HepG2 (cell line): ENCODE measurements around the gene POFUT2. TPM values are rescaled to one million over a fixed set of nuclear protein-coding genes. Genes with fewer than 3 reads are reported as not detected.

ENCODE experiments used
- ASH2L ChIP-seq: fragments of 300-600, 200-600 bp; sonication (generic); IDR thresholded peaks from 2 replicates; pipeline ENCODE4 v1.7.0; 2017; ENCODE audit warnings: low read depth, mild to moderate bottlenecking, moderate library complexity, mixed read lengths, low read length; ENCODE audit not compliant: insufficient read length
- NFAT5 ChIP-seq: sonication (generic); formaldehyde crosslinking; IDR thresholded peaks from 2 replicates; pipeline ENCODE4 v1.4.0; 2020; ENCODE audit warnings: missing genetic modification reagents
- NFKB2 ChIP-seq: sonication (generic); formaldehyde crosslinking; IDR thresholded peaks from 2 replicates; pipeline ENCODE4 v1.4.0; 2020; ENCODE audit warnings: missing genetic modification reagents, borderline replicate concordance
- PTBP1 ChIP-seq: fragments of 200-400 bp; formaldehyde crosslinking; IDR thresholded peaks from 2 replicates; pipeline ENCODE4 v1.6.1; 2018; ENCODE audit warnings: low read length, low read depth; ENCODE audit not compliant: poor library complexity, severe bottlenecking
- TAF15 ChIP-seq: fragments of 200-400 bp; formaldehyde crosslinking; IDR thresholded peaks from one replicate; pipeline ENCODE4 v1.6.1; 2018; ENCODE audit warnings: mild to moderate bottlenecking, low read depth, low read length; ENCODE audit not compliant: poor library complexity, severe bottlenecking
- TEAD3 ChIP-seq: optimal IDR thresholded peaks from 2 replicates; pipeline ENCODE3; 2016; ENCODE audit warnings: borderline replicate concordance
- ZHX2 ChIP-seq, 2 experiments: sonication (generic) in 1 of 2; formaldehyde crosslinking in 1 of 2; IDR thresholded peaks; 2 replicates each; pipeline versions ENCODE4 v1.6.1 to v1.9.0; 2014 to 2022; ENCODE audit warnings: antibody characterized with exemption in 1 of 2, borderline replicate concordance in 1 of 2, inconsistent platforms in 1 of 2, low read depth in 1 of 2, missing genetic modification reagents in 1 of 2
- ZNF136 ChIP-seq: sonication (generic); formaldehyde crosslinking; IDR thresholded peaks from 2 replicates; pipeline ENCODE4 v1.8.1; 2022; ENCODE audit warnings: low read depth, mild to moderate bottlenecking, moderate library complexity, missing genetic modification reagents
- ZNF550 ChIP-seq: sonication (generic); formaldehyde crosslinking; IDR thresholded peaks from 2 replicates; pipeline ENCODE4 v1.4.0; 2020; ENCODE audit warnings: mild to moderate bottlenecking, missing genetic modification reagents, borderline replicate concordance
- ZNF720 ChIP-seq: sonication (generic); formaldehyde crosslinking; IDR thresholded peaks from 2 replicates; pipeline ENCODE4 v1.4.0; 2020; ENCODE audit warnings: missing genetic modification reagents
- ZNF776 ChIP-seq: sonication (generic); formaldehyde crosslinking; IDR thresholded peaks from 2 replicates; pipeline ENCODE4 v1.4.0; 2020; ENCODE audit warnings: mild to moderate bottlenecking, missing genetic modification reagents
- ZNF792 ChIP-seq: IDR thresholded peaks from 2 replicates; pipeline ENCODE4 v1.6.1; 2016
- ZSCAN29 ChIP-seq: sonication (generic); formaldehyde crosslinking; conservative IDR thresholded peaks from 2 replicates; pipeline ENCODE4 v1.4.0; 2020; ENCODE audit warnings: mild to moderate bottlenecking, missing genetic modification reagents
- polyA plus RNA-seq, 8 experiments: library from polyadenylated mRNA; depleted of rRNA in 3 of 8; stranded (reverse) in 7 of 8; unstranded in 1 of 8; fragments of >200 nt; fragmentation: Illumina TruSeq in 4 of 8; extraction: Trizol in 4 of 8; gene quantifications; 2 replicates each; pipeline versions ENCODE4 v1.2.1 to v1.2.3, GENCODE V29; 2011 to 2016; ENCODE audit warnings: low read depth in 4 of 8, missing spikeins in 1 of 8, mixed read lengths in 1 of 8; ENCODE audit not compliant: insufficient read depth in 1 of 8
- total RNA-seq, 5 experiments: library from RNA; depleted of rRNA; stranded (reverse); fragments of >200 nt; fragmentation: Illumina TruSeq; extraction: Trizol; gene quantifications; 2 replicates each; pipeline ENCODE4 v1.2.3, GENCODE V29; 2016; ENCODE audit warnings: low read depth in 1 of 5
- TF ChIP-seq, protein P1 (sequence below): IDR thresholded peaks from 2 replicates; pipeline ENCODE4 v1.4.0; 2020; ENCODE audit warnings: mild to moderate bottlenecking, missing genetic modification reagents

Gene POFUT2
- total and polyA plus RNA-seq, 2 of the 13 experiments (the other 11 are each of a cell fraction or from before 2014, with no cell fraction given): 22.8 to 24.0 TPM

GRCh38 chr21:45336870-45337269 lies 49.2 kb upstream of the POFUT2 start (continued):
- TF ChIP-seq NFAT5 (CRISPR knock-in tag) (0 out of 2 replicates have a peak, but pooled peaks have one; percentile 40), NFKB2 (CRISPR knock-in tag) (no peak), ZNF792 (CRISPR knock-in tag) (0 out of 2 replicates have a peak, but pooled peaks have one; percentile 44), ZNF776 (CRISPR knock-in tag) (0 out of 2 replicates have a peak, but pooled peaks have one; percentile 63), ZNF550 (no peak), ZHX2 (IDR thresholded peaks at IDR 0.05; ENCODE audit: low read depth) (no peak), ZHX2 (CRISPR knock-in tag; IDR thresholded peaks at IDR 0.05; ENCODE audit: borderline replicate concordance) (no peak), TAF15 (no peak), ZNF720 (CRISPR knock-in tag) (no peak), ASH2L (no peak), ZSCAN29 (CRISPR knock-in tag) (no peak), PTBP1 (no peak), ZNF136 (CRISPR knock-in tag) (no peak), TEAD3 (CRISPR knock-in tag) (peak; percentile 19)
- TF ChIP-seq, protein P1, sequence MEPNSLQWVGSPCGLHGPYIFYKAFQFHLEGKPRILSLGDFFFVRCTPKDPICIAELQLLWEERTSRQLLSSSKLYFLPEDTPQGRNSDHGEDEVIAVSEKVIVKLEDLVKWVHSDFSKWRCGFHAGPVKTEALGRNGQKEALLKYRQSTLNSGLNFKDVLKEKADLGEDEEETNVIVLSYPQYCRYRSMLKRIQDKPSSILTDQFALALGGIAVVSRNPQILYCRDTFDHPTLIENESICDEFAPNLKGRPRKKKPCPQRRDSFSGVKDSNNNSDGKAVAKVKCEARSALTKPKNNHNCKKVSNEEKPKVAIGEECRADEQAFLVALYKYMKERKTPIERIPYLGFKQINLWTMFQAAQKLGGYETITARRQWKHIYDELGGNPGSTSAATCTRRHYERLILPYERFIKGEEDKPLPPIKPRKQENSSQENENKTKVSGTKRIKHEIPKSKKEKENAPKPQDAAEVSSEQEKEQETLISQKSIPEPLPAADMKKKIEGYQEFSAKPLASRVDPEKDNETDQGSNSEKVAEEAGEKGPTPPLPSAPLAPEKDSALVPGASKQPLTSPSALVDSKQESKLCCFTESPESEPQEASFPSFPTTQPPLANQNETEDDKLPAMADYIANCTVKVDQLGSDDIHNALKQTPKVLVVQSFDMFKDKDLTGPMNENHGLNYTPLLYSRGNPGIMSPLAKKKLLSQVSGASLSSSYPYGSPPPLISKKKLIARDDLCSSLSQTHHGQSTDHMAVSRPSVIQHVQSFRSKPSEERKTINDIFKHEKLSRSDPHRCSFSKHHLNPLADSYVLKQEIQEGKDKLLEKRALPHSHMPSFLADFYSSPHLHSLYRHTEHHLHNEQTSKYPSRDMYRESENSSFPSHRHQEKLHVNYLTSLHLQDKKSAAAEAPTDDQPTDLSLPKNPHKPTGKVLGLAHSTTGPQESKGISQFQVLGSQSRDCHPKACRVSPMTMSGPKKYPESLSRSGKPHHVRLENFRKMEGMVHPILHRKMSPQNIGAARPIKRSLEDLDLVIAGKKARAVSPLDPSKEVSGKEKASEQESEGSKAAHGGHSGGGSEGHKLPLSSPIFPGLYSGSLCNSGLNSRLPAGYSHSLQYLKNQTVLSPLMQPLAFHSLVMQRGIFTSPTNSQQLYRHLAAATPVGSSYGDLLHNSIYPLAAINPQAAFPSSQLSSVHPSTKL (CRISPR knock-in tag): 0 out of 2 replicates have a peak, but pooled peaks have one; percentile 29
